Endothelial cell of coronary artery (primary cell): ENCODE data around the gene IRS4. TPM values are rescaled to one million over a fixed set of nuclear protein-coding genes. Genes with fewer than 3 reads are reported as not detected.

Experiments
- total RNA-seq: library from RNA; depleted of rRNA; stranded (reverse); fragments of >200 nt; gene quantifications from 2 replicates; pipeline ENCODE4 v1.2.3, GENCODE V29; 2014

Gene IRS4
- not detected in 2 replicates for total RNA-seq

DNA sequence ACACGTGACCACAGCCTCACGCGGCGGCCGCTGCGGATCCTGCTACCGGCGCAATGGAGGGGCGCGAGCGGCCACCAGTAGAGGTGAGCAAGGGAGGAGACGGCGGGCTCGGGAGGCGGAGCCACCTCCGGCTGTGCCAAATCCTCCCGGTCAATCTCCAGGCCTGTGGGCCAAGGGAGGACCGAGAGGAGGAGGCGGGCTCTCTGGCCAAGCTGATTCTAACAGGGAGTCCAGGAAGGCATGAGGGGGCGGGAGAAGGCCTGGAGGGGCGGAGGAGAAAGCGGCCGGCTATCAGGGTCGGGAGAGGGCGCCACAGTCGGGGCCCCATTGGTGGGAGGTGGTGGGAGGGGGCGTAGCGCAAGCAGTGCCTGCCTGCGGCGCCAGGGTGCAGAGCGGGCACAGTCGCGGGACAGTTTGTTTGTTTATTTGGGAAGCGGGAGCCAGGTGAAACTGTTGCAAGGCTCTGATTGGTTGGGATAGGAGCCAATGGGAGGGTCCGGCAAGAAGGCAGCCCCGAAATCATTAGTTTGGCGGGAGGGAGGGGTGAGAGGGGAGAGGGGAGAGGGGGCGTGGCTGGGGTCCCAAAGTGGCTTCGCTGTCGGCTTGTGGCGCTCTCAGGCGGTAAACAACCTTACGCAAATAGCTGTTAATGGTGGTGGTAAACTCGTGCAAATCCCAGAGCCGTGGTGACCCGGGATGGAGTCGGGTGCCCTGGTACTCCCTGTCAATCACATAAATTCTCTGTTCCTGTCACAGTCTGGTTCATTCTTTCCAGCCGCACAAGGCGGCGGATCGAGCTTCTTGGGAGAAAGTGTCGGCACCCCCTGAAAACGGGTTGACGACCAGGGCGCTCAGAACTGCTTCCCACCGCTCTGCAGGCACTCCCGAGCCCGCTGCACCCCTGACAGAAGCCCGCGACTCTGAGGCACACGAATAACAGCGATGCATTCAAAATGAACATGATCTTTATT lies at the start of gene IRS4:
Gene IRS4, minus strand, starts transcription at position 55 of the 971 bp plus-strand sequence.

